PC-9 (cell line): ENCODE data around the gene SAMD11. TPM values are rescaled to one million over a fixed set of nuclear protein-coding genes. Genes with fewer than 3 reads are reported as not detected.
A peak's percentile ranks its signal among the peaks of the same experiment; 100 is the strongest.
"Not testable (repeated sequence)": the region's sequence is repeated elsewhere in the genome, so short reads cannot be mapped to it uniquely, and the experiment has no call there.

Experiments used
- BruUV-seq: library from RNA; stranded (reverse); fragments of 400-500 nt; replicated peaks from 2 replicates; lab custom pipeline; 2021; lab: Mats Ljungman, UMichigan
- CTCF ChIA-PET: fragments of 300-600 bp; sonication (Branson Sonifier 250); formaldehyde crosslinking; loops from one replicate; lab custom pipeline; 2022; ENCODE audit warnings: antibody characterized with exemption; lab: Charles Lee
- POLR2A ChIA-PET: fragments of 300-600 bp; sonication (Branson Sonifier 250); formaldehyde crosslinking; loops from one replicate; lab custom pipeline; 2022; ENCODE audit warnings: antibody characterized with exemption; ENCODE audit not compliant: unreplicated experiment; lab: Charles Lee
- DNase-seq, 2 experiments: peaks; one replicate each; pipeline versions ENCODE4 v3.0.0 to v3.0.0-alpha.2; 2015 to 2022; ENCODE audit warnings: mixed read lengths in 1 of 2
- H2AFZ ChIP-seq: fragments of 200-600 bp; sonication (generic); 2 replicates; pipeline ENCODE4 v1.8.1; 2017; ENCODE audit warnings: antibody characterized with exemption
- H3F3A ChIP-seq: fragments of 200-600 bp; sonication (generic); 2 replicates; pipeline ENCODE4 v1.8.1; 2017; ENCODE audit warnings: antibody characterized with exemption, mild to moderate bottlenecking, low read depth; ENCODE audit not compliant: insufficient read depth
- H3K27ac ChIP-seq: fragments of 200-600 bp; sonication (generic); 2 replicates; pipeline ENCODE4 v1.6.1; 2016; ENCODE audit warnings: mixed run types
- H3K27me3 ChIP-seq: fragments of 200-600 bp; sonication (generic); 2 replicates; pipeline ENCODE4 v1.6.1; 2016; ENCODE audit warnings: low read depth, mixed run types; ENCODE audit not compliant: insufficient read depth
- H3K36me3 ChIP-seq: fragments of 200-600 bp; sonication (generic); 2 replicates; pipeline ENCODE4 v1.6.1; 2016; ENCODE audit warnings: low read depth, mixed run types
- H3K4me1 ChIP-seq: fragments of 200-600 bp; sonication (generic); replicated peaks from 2 replicates; pipeline ENCODE4 v1.6.1; 2016; ENCODE audit warnings: mixed run types; ENCODE audit not compliant: insufficient read depth
- H3K4me2 ChIP-seq: fragments of 200-600 bp; sonication (generic); 2 replicates; pipeline ENCODE4 v1.6.1; 2017; ENCODE audit warnings: mixed run types
- H3K4me3 ChIP-seq: fragments of 200-600 bp; sonication (generic); 2 replicates; pipeline ENCODE4 v1.6.1; 2016; ENCODE audit warnings: mixed run types
- H3K79me2 ChIP-seq: fragments of 200-600 bp; sonication (generic); 2 replicates; pipeline ENCODE4 v1.6.1; 2017; ENCODE audit warnings: low read depth, mixed run types
- H3K9me2 ChIP-seq: fragments of 200-600 bp; sonication (generic); 2 replicates; pipeline ENCODE4 v1.8.1; 2017; ENCODE audit warnings: mild to moderate bottlenecking; ENCODE audit not compliant: insufficient read depth
- H3K9me3 ChIP-seq: fragments of 200-600 bp; sonication (generic); 2 replicates; pipeline ENCODE4 v1.8.1; 2016; ENCODE audit warnings: low read depth; ENCODE audit not compliant: insufficient read depth
- H4K20me1 ChIP-seq: fragments of 200-600 bp; sonication (generic); 2 replicates; pipeline ENCODE4 v1.8.1; 2017; ENCODE audit not compliant: insufficient read depth
- CTCF ChIP-seq: fragments of 200-600 bp; sonication (generic); conservative IDR thresholded peaks from 2 replicates; pipeline ENCODE4 v1.6.1; 2017; ENCODE audit warnings: mixed run types, antibody characterized with exemption, mild to moderate bottlenecking, moderate library complexity
- EZH2 ChIP-seq: fragments of 200-600 bp; sonication (generic); IDR thresholded peaks from 2 replicates; pipeline ENCODE4 v1.8.0; 2017; ENCODE audit warnings: antibody characterized with exemption, low read depth
- intact Hi-C: fragments of 100-400 bp; cut with micrococcal nuclease; formaldehyde crosslinking; loops from one replicate; pipeline ENCODE4 v1.10.0; 2022; ENCODE audit not compliant: unreplicated experiment
- total RNA-seq: library from RNA; stranded (reverse); gene quantifications from 2 replicates; pipeline ENCODE4 v1.2.3, GENCODE V29; 2021

Gene SAMD11
- total RNA-seq, 1 experiment from 2014 or later, result 0.59 TPM

- Histone ChIP-seq H3K36me3 (no peaks in the 10 kb centered on the region), H3K9me3 (no peaks in the 10 kb centered on the region), H3K9me2 (no peaks in the 10 kb centered on the region), H3K27me3 (no peaks in the 10 kb centered on the region), H3F3A (peaks cover 33% of the 10 kb centered on the region), H3K27ac (peak overlapping the region; percentile 59; the same call in 1 of the 2 replicates), H3K4me2 (peak overlapping the region; percentile 99), H3K79me2 (no peaks in the 10 kb centered on the region), H4K20me1 (no peaks in the 10 kb centered on the region), H2AFZ (no peak overlapping the region), H3K4me1 (peaks cover 13% of the 10 kb centered on the region), H3K4me3 (peak overlapping the region; percentile 62; the same call in 1 of the 2 replicates)
- POLR2A ChIA-PET, result no interaction called here
- no TSS peak for BruUV-seq
- CTCF ChIA-PET, result no interaction called here
- TF ChIP-seq CTCF (no peak), EZH2 (no peak)
- DNase-seq, result no peak
- intact Hi-C loops, result no loop called here
Measured at GRCh38 chr1:975365-975764, 51.6 kb downstream of the SAMD11 start.

GRCh38 chr1:975896-976683 lies 52.4 kb downstream of the SAMD11 start:
- peak overlapping the region; percentile 99 for H3K4me2 ChIP-seq
- H3K27ac ChIP-seq, result peak overlapping the region; percentile 59
- peak; percentile 83 for TF ChIP-seq CTCF
- TF ChIP-seq EZH2, result no peak
- no peaks in the 10 kb centered on the region for H4K20me1 ChIP-seq
- ChIA-PET CTCF (interaction anchor here (0.6 to 0.7 kb wide), 3 partner anchors 9 to 289 kb away, joined by 3 to 5 read pairs (median 5); no protein-coding TSS in a partner anchor), POLR2A (no interaction called here)
- peak overlapping the region; percentile 66 for H2AFZ ChIP-seq
- H3K36me3 ChIP-seq, result no peaks in the 10 kb centered on the region
- H3F3A ChIP-seq, result peaks cover 33% of the 10 kb centered on the region
- no peaks in the 10 kb centered on the region for H3K9me2 ChIP-seq
- peak; percentile 89 for DNase-seq
- H3K4me3 ChIP-seq, result peak overlapping the region; percentile 62; the same call in 1 of the 2 replicates
- no TSS peak for BruUV-seq
- H3K79me2 ChIP-seq, result no peaks in the 10 kb centered on the region
- H3K4me1 ChIP-seq, result peaks cover 13% of the 10 kb centered on the region
- H3K9me3 ChIP-seq, result no peaks in the 10 kb centered on the region
- intact Hi-C loops, result loop anchor here (1.0 to 2.0 kb wide), 2 partner anchors 71 to 106 kb away; no protein-coding TSS in a partner anchor
- H3K27me3 ChIP-seq, result no peaks in the 10 kb centered on the region

GRCh38 chr1:976791-977190 lies 53.1 kb downstream of the SAMD11 start:
- POLR2A ChIA-PET, H3K27ac ChIP-seq: not testable (repeated sequence)
- intact Hi-C loops, result loop anchor here (1.0 to 2.0 kb wide), 2 partner anchors 72 to 106 kb away; no protein-coding TSS in a partner anchor

More at GRCh38 chr1:976791-977190, 53.1 kb downstream of the SAMD11 start:
- H3K4me2 ChIP-seq, H4K20me1 ChIP-seq, H3K9me2 ChIP-seq, H3K9me3 ChIP-seq, H3K36me3 ChIP-seq, H3K27me3 ChIP-seq, H3K4me3 ChIP-seq, H3K79me2 ChIP-seq, BruUV-seq, H2AFZ ChIP-seq, DNase-seq: not testable (repeated sequence)
- CTCF ChIA-PET, result interaction anchor here (0.6 to 0.7 kb wide), 3 partner anchors 10 to 288 kb away, joined by 3 to 5 read pairs (median 5); no protein-coding TSS in a partner anchor
- Histone ChIP-seq H3F3A (peaks cover 33% of the 10 kb centered on the region), H3K4me1 (peaks cover 13% of the 10 kb centered on the region)
